Left ventricle myocardium inferior (tissue), 1 donor: Measurements from ENCODE around the gene TRAF1. TPM values are rescaled to one million over a fixed set of nuclear protein-coding genes. Genes with fewer than 3 reads are reported as not detected.

ENCODE experiments used
- DNase-seq: peaks from one replicate; pipeline ENCODE4 v3.0.0-alpha.2; 2020
- H3K27ac ChIP-seq: fragments of 200-600 bp; replicated peaks from 2 replicates; pipeline ENCODE4 v1.8.0; 2021
- H3K27me3 ChIP-seq: fragments of 200-600 bp; 2 replicates; pipeline ENCODE4 v1.8.0; 2021; ENCODE audit warnings: low read depth
- H3K36me3 ChIP-seq: fragments of 200-600 bp; 2 replicates; pipeline ENCODE4 v1.8.0; 2021
- H3K4me1 ChIP-seq: fragments of 200-600 bp; 2 replicates; pipeline ENCODE4 v1.8.0; 2021
- H3K4me3 ChIP-seq: fragments of 200-600 bp; 2 replicates; pipeline ENCODE4 v1.8.0; 2021; ENCODE audit warnings: mild to moderate bottlenecking, moderate library complexity
- H3K9me3 ChIP-seq: fragments of 200-600 bp; replicated peaks from 2 replicates; pipeline ENCODE4 v1.8.0; 2021
- intact Hi-C: fragments of 100-400 bp; cut with micrococcal nuclease; formaldehyde crosslinking; loops from one replicate; pipeline ENCODE4 v1.11.0; 2022
- total RNA-seq: library from RNA; stranded (reverse); fragmentation: NEBNext Ultra II Directional; extraction: Animal tissue kit (Norgen Biotek cat#: 25700); gene quantifications from one replicate; pipeline ENCODE4 v1.2.1, GENCODE V29; 2021
- TF ChIP-seq, protein P1 (sequence below): fragments of 200-600 bp; IDR thresholded peaks from 2 replicates; pipeline ENCODE4 v1.8.0; 2021; ENCODE audit warnings: antibody characterized with exemption, mild to moderate bottlenecking, borderline replicate concordance
- donor health status: DM: no; HTN: yes; CAD: no; lungs with severe emphysema.

TRAF1 gene
- total RNA-seq, 1 donor from 2014 or later, result 2.6 TPM

DNA sequence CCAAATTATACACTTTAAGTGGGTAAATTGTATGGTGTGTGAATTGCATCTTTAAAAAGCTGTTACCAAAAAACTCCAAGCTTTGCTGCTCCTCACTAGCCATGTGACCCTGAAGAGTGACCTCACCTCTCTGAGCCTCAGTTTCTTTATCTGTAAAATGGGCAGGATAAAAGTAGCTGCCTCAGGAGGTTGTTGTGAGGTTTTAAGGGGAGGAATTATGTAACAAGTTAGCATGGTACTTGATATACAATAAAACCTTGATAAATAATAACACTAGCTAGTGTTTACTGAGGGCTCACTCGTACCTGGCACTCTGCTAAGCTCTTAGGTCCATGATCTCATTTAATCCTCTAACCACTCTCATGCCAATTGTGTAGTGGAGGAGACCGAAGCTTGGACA lies 30.6 kb downstream of the TRAF1 start:
- intact Hi-C loops, result no loop called here
- Histone ChIP-seq H3K27me3 (no peaks in the 10 kb centered on the region), H3K9me3 (no peaks in the 10 kb centered on the region), H3K4me1 (peaks cover 27% of the 10 kb centered on the region), H3K4me3 (no peak overlapping the region), H3K36me3 (no peaks in the 10 kb centered on the region), H3K27ac (no peak overlapping the region)
- no peak for DNase-seq
- TF ChIP-seq, protein P1, sequence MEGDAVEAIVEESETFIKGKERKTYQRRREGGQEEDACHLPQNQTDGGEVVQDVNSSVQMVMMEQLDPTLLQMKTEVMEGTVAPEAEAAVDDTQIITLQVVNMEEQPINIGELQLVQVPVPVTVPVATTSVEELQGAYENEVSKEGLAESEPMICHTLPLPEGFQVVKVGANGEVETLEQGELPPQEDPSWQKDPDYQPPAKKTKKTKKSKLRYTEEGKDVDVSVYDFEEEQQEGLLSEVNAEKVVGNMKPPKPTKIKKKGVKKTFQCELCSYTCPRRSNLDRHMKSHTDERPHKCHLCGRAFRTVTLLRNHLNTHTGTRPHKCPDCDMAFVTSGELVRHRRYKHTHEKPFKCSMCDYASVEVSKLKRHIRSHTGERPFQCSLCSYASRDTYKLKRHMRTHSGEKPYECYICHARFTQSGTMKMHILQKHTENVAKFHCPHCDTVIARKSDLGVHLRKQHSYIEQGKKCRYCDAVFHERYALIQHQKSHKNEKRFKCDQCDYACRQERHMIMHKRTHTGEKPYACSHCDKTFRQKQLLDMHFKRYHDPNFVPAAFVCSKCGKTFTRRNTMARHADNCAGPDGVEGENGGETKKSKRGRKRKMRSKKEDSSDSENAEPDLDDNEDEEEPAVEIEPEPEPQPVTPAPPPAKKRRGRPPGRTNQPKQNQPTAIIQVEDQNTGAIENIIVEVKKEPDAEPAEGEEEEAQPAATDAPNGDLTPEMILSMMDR, result no peak

DNA sequence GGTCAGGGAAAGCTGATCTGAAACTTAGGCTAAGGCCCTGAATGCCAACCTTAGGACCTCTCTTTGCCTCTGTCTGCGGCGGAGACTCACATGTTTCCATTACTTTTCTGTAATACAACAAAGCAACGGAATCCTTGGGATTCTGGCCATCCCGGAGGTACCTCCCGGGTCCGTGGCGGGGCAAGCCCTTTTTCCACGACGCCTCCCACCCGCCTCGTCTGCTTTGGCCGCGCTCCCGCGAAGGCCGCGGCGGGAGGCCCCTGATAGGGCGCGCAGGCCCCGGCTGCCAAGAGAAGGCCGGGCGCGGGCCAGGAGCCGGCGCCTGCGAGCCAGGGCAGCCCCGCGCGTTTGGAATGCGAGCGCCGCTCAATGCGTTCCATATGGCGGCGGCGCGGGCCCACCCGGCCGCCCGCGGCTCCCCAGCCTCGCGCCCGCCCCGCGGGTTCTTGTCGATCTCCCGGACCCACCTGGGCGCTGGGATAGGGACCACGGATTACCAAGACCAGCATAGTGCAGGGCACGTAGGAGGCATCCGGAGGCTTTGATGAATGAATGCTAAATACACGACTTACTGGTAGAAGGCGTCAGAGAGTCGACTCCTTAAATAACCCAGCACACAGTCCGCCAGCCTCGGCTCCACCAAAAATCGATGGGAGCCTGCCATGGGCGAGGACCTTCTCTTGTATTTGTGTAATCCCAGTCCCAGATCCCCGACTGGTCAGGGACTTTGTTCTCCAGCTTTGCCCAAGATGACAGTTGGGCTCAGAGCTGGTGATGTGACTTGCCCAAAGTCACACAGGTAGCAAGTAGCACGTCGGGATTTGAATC lies 32.1 kb downstream of the TRAF1 start:
- peak overlapping the region; percentile 54 for H3K4me3 ChIP-seq
- intact Hi-C loops, result no loop called here
- H3K27ac ChIP-seq, result peak overlapping the region; percentile 72
- no peaks in the 10 kb centered on the region for H3K36me3 ChIP-seq
- no peaks in the 10 kb centered on the region for H3K27me3 ChIP-seq
- H3K4me1 ChIP-seq, result peaks cover 27% of the 10 kb centered on the region
- DNase-seq, result peak; percentile 61
- H3K9me3 ChIP-seq, result no peaks in the 10 kb centered on the region
- TF ChIP-seq, protein P1, result no peak

DNA sequence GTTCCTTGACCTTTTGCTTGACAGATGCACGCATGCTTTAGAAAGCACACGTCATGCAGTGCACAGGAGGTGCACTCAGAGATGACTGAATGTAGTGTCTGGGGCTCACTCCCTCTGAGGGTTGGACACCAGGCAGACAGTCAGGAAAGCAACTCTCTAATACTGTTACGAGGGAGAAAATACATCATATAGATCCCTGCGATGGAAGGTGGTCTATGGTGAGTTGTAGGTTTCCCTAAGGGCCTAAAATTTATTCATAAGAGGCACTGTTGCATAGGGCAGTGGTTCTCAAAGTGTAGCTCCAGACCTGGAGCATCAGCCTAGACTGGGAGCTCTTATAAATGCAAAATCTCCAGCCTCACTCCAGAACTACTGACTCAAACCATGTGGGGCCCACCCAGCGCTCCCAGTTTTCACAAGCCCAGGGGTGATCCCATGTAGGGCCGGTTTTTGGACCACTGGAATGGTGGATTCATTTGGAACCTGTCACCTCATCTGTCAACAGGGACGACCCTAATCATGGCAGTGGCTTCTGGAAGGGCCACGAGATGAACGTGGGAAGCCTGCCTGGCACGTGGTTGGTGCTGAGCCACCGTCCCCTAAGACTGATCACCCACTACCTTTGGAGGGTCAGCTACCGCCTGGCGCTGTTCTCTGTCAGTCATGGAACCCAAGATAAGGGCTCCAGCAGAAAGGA lies 32.8 kb downstream of the TRAF1 start:
- H3K36me3 ChIP-seq, result no peaks in the 10 kb centered on the region
- H3K9me3 ChIP-seq, result no peaks in the 10 kb centered on the region
- intact Hi-C loops, result no loop called here
- peak overlapping the region; percentile 72 for H3K27ac ChIP-seq
- peaks cover 27% of the 10 kb centered on the region for H3K4me1 ChIP-seq
- TF ChIP-seq, protein P1, result no peak
- H3K27me3 ChIP-seq, result no peaks in the 10 kb centered on the region
- DNase-seq, result no peak
- no peak overlapping the region for H3K4me3 ChIP-seq

DNA sequence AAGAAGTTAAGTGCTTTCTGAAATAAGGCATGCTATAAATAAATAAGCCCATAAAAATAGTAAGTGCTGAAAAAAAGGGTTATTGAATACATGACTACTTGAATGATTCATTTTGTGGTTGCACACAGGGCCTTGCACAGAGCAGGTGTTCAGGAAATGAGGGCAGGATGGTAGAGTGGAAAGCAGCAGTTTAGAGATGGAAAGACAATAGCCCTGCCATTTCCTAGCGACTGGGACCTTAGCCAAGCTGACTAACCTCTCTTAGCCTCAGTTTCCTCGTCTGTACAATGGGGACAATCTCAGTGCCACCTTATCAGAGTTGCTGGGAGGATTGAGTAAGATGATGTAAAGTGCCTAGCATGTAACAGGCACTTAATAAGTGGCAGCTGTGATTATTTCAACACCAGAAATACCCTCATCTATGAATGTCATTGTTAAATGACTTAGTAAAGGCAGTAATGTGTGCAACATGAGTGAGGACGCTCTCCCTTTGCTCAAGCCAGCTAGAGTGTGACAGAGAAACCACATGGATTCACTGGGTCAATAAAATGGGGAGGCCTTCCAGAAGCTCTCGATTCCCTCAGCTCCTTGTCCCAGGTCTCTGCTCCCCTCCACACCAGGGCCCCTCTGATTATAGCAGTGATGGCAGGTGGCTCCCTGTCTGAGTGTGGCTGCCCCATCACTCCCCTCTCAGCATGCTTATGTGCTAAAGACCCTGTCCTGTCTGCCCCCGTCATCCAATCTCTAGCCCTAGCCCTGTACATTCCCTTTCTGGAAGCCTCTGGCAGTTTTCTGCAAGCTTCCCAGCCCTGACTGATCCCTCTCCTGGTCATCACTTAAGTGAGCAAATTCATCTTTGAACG lies 33.6 kb downstream of the TRAF1 start:
- Histone ChIP-seq H3K4me3 (no peak overlapping the region), H3K4me1 (peaks cover 27% of the 10 kb centered on the region), H3K27ac (no peak overlapping the region), H3K9me3 (no peaks in the 10 kb centered on the region), H3K36me3 (no peaks in the 10 kb centered on the region), H3K27me3 (no peaks in the 10 kb centered on the region)
- no peak for DNase-seq
- intact Hi-C loops, result no loop called here
- TF ChIP-seq, protein P1, result no peak
